Stimulated activated CD4-positive, alpha-beta T cell treated with anti-CD3 and anti-CD28 coated beads, TNF-alpha, amount 100 ng/mL, for 1 hour (primary cell): ENCODE measurements around the gene FNDC3A.

Source experiments
- DNase-seq, 3 donors: peaks; one replicate each; pipeline ENCODE4 v3.0.0-alpha.2; 2020; ENCODE audit warnings: low read depth in 3 of 3, low spot score in 1 of 3

Gene FNDC3A

DNA sequence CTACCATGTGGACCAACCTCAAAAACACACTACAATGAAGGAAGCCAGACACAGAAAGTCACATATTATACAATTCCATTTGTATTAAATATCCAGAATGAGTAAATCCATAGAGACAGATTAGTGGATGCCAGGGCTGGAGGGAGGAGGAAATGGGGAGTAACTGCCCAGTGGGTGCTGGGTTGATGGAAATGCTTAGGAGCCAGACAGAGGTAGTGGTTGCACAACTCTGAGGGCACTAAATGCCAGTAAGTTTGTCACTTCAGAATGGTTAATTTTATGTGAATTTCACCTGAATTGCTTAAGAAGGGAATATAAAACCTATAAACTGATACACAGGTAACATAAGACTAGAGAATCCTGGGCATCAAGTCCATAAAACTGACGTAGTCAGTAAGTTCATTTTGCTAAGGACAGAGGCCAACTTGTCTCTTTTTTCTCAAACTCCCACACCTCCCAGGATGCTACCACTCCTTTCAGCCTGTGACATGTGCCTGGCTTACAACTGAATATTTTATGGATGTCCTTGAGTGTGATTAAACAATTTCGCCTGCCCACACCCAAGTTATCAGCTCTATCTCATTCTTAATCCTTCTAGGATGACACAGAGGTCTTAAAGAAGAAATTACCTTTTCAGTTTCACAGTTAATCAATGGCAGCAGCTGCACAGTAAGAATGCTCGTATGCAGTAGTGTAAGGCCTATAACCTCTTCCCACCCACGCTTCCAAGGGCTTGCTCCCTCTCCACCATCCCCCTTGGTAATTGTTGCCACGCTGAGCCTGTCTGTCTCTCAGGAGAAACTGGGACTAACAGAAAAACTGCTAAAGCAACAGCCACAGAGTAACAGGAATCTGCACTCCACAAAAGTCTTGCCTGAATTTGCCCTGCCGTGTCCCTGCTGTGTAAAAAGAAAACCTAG, 238.5 kb downstream of the FNDC3A start:
- DNase-seq: no peak

DNA sequence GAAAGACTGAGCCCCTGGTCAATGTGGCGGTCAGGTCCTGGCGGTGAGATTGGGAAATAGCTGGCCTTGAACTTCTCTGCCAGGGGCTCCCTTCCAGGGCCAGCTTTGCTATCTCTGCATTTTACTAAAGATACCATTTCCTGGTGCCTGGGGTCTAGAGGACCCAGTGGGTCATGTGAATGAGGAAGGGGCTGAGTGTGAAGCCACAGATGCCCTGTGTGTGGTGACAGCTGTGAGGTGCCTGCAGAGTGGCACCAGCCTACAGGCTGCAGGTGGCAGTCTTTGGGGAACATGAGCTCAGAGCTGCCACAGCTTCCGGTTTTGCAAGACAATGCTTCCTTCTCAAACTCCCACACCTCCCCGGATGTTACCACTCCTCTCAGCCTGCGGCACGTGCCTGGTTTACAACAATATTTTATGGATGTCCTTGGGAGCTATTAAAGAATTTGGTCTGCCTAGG, 239.2 kb downstream of the FNDC3A start:
- DNase-seq: no peak

DNA sequence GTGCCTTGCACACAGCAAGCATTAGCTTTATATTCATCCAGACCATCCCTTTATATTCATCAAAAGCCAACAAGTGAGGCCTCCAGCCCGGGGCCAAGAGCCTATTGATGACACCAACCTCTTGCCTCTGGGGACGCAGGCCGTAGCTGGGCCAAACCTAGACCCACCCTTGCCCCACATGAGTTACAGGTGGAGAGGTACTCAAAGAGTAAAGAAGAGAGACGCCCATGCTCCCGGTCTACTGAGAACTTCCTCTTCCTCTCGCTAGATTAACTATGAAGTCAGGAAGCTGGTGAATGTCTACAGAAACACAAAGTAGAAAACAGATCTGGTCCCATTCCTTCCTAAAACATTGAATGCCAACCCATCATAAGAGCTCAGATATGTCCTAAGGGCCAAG, 240.6 kb downstream of the FNDC3A start:
- no peak for DNase-seq

DNA sequence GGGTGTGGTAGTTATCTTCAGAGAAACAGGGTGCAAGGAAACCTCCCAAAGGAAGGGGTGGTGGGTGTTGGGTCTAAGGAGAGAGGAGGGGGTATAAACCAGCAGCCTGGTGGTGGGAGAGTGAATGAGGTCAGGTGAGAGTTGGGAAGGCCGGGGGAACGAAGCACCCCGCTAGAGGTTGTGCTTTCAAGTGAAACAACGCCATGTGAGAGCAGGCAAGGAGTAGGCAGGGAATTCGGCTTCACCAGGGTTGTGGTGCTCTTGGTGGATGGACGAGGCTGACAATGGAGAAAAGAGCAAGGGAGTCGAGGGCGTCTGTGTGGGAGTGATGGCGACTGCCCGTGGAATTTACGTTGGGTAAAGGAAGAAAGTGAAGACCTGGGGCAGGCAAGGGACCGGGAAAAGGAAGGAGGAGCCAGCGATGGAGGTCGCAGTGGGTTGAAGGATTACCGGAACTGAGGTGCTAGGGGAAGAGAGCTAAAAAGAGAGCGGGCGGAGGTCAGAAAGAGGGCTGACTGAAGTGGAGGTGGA, 242.3 kb downstream of the FNDC3A start:
- DNase-seq: no peak

DNA sequence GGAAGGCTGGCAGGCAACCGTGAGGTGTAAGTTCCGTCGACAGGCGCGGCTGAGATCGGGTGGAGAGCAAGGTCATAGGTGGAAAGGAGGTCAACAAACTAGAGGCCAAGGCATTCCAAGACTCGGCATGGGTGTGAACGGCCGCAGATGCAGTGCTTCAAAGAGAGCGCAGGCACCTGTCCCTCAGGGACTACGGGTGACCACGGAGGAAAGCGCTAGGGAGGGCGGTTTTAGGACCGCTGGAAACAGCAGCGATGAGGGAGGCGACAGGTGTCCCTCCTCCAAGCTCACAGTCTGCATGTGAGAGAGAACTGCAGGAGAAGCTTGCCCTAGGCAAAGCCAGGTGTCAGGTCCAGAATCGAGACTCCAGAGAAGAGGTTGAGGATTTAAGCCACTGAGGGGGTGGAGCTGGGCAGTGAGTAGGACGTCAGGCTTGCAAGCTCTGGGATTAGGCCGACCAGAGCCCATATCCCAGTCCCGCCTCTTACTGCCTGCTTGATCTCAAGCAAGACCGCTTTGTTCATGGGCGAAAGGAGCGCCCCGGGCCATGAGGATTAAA, 242.9 kb downstream of the FNDC3A start:
- no peak for DNase-seq

DNA sequence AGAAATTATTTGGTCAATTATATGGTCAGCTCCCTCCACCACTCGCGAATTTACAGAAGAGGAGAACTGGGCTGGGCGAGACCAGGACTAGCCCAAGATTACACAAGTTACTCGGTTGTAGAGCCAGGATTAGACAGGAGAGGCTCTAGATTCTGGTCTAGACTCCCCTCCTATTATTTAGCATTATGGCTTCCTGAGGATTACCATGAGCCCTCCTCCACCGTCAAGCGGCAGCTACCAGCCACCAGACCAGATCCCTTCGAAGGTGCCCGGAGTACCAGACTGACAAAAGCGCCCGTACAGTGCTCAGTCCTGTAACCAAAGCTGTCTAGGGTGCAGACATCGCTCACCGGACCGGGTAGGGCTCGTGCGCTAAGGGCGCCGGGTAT, 243.9 kb downstream of the FNDC3A start:
- no peak for DNase-seq

DNA sequence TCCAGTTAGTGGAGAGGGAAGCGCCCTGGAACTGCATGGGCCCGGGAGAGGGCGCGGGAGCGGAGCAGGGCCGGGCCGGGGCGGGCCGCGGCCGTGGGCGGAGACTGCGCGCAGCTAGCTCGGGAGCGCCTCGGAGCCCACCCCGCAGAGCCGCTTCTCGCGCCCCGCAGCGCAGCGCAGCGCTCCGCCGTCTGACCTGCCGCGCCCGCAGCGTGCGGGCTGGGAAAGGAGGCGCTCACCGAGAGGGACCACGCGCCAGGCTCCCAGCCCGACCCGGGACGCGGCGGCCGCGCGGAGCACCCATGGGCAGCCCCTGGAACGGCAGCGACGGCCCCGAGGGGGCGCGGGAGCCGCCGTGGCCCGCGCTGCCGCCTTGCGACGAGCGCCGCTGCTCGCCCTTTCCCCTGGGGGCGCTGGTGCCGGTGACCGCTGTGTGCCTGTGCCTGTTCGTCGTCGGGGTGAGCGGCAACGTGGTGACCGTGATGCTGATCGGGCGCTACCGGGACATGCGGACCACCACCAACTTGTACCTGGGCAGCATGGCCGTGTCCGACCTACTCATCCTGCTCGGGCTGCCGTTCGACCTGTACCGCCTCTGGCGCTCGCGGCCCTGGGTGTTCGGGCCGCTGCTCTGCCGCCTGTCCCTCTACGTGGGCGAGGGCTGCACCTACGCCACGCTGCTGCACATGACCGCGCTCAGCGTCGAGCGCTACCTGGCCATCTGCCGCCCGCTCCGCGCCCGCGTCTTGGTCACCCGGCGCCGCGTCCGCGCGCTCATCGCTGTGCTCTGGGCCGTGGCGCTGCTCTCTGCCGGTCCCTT, 244.5 kb downstream of the FNDC3A start, which contains the start of gene MLNR:
MLNR (plus strand) TSS at position 303 of the 820 bp plus-strand sequence; CDS start at position 303, 0 bp downstream.
- peak in 1 of 3 donors; percentile 30 for DNase-seq

DNA sequence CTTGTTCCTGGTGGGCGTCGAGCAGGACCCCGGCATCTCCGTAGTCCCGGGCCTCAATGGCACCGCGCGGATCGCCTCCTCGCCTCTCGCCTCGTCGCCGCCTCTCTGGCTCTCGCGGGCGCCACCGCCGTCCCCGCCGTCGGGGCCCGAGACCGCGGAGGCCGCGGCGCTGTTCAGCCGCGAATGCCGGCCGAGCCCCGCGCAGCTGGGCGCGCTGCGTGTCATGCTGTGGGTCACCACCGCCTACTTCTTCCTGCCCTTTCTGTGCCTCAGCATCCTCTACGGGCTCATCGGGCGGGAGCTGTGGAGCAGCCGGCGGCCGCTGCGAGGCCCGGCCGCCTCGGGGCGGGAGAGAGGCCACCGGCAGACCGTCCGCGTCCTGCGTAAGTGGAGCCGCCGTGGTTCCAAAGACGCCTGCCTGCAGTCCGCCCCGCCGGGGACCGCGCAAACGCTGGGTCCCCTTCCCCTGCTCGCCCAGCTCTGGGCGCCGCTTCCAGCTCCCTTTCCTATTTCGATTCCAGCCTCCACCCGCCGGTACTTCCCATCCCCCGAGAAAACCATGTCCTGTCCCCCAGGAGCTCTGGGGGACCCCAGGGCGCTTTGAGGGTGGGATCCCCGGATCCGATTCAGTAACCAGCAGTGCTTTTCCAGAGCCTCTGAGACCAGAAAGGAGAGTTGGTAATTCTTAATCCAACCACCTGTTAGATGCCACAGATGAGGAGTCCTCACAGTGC, 245.3 kb downstream of the FNDC3A start:
- DNase-seq: no peak

DNA sequence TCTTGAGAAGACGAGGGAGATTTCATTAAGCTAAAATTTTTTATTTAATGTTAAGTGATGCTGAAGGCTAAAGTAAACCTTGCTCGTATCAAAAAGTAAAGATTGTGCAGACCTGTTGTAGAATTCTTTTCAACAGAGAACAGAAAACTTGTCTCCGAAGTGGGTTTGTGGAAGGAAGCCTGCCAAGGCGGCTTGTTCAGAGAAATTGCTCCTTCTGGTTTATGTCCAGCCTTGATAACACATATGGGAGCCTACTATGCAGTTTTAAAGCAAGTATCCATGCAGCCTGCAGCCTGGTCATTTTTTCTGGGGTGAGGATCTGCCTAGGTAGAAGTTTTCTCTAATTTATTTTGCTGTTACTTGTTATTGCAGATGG, 245.9 kb downstream of the FNDC3A start:
- DNase-seq: no peak

DNA sequence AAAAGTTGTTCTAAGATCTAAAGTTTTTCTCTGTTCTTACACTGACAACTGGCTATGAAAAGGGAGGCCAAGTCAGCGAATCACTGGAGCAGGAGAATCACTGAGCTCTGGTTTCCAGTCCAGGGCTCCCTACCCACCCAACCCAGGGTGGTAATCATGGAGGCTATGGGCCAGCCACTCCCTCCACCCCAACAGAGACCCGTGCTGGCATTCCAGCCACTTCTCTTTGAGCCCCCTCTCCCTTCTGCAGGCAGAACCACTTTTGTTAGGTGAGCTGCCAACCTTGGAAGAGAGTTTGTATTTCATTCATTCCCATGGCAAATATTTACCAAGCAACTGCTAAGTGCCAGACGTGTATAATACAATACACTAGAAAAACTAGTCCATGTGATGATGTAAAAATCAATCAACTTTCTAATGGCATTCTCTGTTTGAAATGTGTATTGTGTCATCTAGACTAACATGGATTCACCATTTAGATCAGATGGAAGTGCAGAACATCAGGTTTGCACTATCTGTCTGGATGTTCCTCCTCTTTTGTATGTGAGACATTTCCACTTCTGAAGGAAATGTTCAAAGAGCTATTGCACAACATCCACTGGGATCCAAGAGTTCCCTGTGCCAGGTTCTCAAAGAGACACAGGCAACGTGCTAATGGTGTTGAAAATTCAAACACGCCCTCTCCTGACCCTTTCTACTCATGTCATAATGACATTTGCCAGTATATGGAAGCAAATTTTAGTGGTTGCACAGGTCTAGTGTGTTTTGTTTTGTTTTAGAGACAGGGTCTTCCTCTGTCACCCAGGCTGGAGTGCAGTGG, 249.7 kb downstream of the FNDC3A start:
- DNase-seq: no peak

DNA sequence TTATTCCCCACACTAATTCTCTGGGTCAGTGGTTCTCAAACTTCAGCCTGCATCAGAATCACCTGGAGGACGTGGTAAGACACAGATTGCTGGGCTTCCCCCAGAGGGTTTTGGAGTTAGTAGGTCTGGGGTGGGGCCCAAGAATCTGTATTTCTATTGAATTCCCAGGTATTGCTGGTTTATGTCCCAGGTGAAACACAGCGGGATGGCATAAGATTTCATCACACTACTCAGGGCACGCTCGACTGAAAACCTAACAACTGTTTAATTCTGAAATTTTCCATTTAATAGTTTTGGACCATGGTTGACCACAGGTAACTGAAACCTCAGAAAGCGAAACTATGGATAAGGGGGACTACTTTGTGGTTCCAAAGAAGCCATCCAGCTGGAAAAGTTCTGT, 250.9 kb downstream of the FNDC3A start:
- DNase-seq: no peak

DNA sequence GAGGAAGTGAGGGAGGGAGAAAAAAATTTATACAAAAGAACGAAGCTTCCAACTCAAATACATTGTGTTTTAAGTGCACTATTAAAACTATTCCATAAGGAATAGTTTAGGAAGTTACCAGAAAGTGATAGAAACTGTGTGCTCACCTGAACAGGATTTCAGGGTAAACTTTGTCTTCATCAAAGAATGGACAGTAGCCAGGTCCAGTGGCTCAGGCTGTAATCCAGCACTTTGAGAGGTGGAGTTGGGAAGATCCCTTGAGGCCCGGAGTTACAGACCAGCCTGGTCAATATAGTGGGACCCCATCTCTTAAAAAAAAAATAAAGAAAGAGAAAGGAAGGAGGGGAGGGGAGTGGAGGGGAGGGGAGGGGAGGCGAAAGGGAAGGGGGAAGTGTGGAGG, 259.0 kb downstream of the FNDC3A start:
- no peak for DNase-seq

DNA sequence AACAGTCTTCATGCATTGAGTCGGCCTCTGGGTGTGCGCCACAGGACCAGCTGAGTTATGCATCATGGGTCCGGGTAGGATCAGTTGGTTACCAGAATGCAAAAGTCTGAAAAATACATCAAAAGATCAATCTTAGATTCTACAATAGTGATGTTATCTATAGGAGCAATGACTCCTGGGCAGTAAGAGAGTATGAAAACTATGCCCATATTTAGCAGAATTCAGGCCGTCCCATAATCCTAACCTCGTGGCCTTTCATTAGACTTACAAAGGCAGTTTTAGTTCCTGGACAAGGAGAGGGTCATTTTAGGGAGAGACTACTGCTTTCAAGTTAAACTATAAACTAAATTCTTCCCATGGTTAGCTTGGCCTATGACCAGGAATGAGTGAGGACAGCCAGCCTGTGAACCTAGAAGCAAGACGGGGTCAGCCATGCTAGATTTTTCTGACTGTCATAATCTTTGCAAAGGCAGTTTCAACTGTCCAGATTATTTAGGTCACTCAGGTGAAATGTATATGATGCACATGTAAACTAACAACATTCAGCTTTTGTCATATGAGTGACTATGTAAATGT, 260.2 kb downstream of the FNDC3A start:
- DNase-seq: no peak

DNA sequence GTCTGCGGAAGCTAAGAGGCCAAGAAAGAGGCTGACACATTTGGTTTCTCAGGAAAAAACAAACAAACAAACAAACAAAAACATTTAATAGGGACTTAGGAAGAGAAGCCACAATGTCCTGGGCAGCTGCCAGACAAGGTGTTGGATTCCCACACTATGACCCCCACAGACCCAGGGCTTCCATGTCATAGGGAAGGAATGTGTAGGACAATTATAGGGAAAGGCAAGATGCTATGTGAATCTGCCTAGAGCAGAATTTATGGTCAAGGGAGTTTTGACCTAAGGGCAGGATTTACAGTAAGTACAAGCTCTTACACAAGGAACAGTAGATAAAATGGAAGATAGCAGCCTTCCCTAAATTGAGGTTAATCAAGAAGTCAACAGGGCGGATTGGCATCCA, 262.9 kb downstream of the FNDC3A start:
- no peak for DNase-seq

DNA sequence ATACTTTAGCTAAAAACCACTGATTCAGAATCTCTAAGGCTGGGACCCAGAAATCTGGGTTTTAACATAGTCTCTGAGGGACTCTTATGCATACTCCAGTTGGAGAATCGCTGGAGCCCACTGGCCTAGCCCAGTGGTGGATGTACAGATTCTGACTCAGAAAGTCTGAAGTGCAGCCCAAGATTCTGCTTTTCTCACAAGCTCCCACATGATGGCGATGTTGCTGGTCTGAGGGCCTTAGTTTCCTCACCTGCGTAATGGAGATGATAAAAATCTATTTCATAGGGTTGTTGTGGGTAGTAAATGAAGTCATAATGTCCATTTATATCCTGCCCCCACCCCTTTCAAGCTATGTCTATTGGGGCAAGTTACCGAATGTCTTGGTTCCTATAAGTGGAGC, 264.3 kb downstream of the FNDC3A start:
- no peak for DNase-seq

DNA sequence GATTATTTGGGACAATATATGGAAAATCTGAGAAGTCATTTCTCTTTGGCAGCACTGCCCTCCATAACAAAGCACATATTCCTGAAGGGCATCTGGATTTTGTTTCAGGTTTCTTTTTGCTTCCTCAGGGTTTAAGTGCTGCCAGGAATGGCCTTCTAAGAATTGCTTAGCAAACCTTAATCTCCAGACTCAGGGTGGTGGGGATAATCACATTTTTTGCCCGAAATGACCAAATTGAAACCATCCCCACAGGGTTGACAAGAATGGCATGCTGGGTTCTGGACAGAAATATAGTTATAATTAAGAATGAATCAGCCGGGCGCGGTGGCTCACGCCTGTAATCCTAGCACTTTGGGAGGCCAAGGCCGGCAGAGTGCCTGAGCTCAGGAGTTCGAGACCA, 265.6 kb downstream of the FNDC3A start:
- DNase-seq: no peak

DNA sequence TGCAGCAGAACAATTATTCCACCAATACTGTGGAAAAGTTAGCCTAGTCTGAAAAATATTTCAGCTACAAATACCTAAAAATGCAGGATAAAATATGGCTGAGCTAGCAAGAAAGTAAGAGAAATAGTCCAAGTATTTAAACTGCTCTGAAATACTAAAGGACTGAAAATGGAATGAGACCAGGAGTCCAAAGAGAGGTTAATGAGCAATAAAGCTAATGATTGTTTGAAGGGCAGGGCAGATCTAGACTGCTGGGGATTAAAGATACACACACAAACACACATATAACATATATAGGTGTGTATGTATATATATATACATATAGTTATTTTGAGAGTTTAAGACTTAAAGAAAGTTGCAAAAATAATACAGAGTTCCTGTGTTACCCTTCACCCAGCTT, 269.4 kb downstream of the FNDC3A start:
- DNase-seq: no peak

DNA sequence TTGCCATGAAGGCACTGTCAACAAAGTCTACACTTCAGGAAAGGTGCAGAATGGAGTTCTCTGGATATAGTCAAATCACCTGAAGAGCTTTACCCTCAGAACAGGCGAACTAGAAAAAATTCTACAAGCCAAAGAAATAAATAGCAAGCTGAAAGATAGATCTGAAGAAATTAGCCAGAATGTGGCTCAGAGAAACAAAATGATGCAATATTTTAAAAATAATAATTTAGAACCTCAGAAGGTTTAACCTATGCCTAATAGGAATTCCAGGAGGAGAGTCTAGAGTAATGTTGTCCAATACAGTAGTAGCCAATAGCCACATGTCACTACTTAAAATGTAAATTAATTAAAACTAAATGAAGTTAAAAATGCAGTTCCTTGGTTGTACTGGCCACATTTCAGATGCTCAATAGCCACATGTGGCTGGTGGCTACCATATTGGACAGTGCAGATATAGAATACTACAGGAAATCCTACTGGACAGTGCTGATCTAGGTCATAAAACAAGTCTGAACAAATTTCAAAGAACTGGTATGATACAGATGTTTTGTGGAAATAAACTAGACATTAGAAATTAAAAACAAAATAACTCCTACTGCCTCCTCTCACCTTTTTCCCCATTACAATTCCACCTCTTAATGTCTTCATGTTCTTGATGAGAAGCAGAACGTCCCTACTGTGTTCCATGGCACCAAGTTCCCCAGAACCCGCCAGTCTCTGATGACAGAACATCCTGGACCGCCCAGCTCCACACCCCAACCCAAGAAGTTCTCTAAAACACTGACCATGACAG, 271.3 kb downstream of the FNDC3A start:
- no peak for DNase-seq
